Measurements from ENCODE around the gene PTGS2.

DNA sequence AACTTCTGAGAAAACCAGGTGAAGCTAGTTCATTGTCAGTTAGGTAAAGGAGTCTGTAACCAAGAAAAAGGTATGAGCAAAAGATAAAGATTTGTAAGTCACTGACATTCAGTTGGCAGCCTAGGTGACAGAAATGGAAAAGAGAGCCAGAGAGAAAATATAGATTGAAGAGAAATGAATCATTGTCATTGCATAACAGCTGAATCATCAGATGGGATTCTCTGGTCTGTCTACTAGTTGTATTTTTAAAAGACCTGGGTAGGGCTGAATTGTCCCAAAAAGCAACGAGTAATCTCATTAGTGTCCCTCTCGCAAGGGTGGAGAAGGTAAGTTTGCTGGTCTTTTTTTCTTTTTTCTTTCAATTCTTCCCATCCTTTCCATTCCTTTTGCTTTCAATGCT, 36.6 kb downstream of the PTGS2 start:
- TF ChIP-seq SP1 (IDR thresholded peaks at IDR 0.05; ENCODE audit: low read depth) (no peak), POLR2A (IDR thresholded peaks at IDR 0.05; ENCODE audit: borderline replicate concordance, extremely low read depth, insufficient read depth, insufficient read length) (no peak), RAD21 (IDR thresholded peaks at IDR 0.05; ENCODE audit: low read depth) (no peak), SIN3A (IDR thresholded peaks at IDR 0.05; ENCODE audit: low read depth) (no peak), POLR2AphosphoS5 (IDR thresholded peaks at IDR 0.05; ENCODE audit: low read depth, low read length) (no peak), ZNF274 (IDR thresholded peaks at IDR 0.05; ENCODE audit: low read depth, low read length) (no peak), FOSL1 (IDR thresholded peaks at IDR 0.05; ENCODE audit: low read depth) (0 out of 2 replicates have a peak, but pooled peaks have one; percentile 4), EZH2 (IDR thresholded peaks at IDR 0.05) (no peak), YY1 (IDR thresholded peaks at IDR 0.05; ENCODE audit: extremely low read depth, insufficient replicate concordance, low read depth, low read length) (no peak), ZFX (IDR thresholded peaks at IDR 0.05) (no peak), EZH2phosphoT487 (IDR thresholded peaks at IDR 0.05; ENCODE audit: borderline replicate concordance) (no peak)
- TF ChIP-seq, protein P1, sequence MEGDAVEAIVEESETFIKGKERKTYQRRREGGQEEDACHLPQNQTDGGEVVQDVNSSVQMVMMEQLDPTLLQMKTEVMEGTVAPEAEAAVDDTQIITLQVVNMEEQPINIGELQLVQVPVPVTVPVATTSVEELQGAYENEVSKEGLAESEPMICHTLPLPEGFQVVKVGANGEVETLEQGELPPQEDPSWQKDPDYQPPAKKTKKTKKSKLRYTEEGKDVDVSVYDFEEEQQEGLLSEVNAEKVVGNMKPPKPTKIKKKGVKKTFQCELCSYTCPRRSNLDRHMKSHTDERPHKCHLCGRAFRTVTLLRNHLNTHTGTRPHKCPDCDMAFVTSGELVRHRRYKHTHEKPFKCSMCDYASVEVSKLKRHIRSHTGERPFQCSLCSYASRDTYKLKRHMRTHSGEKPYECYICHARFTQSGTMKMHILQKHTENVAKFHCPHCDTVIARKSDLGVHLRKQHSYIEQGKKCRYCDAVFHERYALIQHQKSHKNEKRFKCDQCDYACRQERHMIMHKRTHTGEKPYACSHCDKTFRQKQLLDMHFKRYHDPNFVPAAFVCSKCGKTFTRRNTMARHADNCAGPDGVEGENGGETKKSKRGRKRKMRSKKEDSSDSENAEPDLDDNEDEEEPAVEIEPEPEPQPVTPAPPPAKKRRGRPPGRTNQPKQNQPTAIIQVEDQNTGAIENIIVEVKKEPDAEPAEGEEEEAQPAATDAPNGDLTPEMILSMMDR (IDR thresholded peaks at IDR 0.05 in 2 of 3, conservative IDR thresholded peaks at IDR 0.05 in 1 of 3; ENCODE audit: borderline replicate concordance in 1 of 3, insufficient read depth in 1 of 3, low read depth in 2 of 3, low read length in 2 of 3) = no peak
- TF ChIP-seq, protein P2, sequence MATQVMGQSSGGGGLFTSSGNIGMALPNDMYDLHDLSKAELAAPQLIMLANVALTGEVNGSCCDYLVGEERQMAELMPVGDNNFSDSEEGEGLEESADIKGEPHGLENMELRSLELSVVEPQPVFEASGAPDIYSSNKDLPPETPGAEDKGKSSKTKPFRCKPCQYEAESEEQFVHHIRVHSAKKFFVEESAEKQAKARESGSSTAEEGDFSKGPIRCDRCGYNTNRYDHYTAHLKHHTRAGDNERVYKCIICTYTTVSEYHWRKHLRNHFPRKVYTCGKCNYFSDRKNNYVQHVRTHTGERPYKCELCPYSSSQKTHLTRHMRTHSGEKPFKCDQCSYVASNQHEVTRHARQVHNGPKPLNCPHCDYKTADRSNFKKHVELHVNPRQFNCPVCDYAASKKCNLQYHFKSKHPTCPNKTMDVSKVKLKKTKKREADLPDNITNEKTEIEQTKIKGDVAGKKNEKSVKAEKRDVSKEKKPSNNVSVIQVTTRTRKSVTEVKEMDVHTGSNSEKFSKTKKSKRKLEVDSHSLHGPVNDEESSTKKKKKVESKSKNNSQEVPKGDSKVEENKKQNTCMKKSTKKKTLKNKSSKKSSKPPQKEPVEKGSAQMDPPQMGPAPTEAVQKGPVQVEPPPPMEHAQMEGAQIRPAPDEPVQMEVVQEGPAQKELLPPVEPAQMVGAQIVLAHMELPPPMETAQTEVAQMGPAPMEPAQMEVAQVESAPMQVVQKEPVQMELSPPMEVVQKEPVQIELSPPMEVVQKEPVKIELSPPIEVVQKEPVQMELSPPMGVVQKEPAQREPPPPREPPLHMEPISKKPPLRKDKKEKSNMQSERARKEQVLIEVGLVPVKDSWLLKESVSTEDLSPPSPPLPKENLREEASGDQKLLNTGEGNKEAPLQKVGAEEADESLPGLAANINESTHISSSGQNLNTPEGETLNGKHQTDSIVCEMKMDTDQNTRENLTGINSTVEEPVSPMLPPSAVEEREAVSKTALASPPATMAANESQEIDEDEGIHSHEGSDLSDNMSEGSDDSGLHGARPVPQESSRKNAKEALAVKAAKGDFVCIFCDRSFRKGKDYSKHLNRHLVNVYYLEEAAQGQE (IDR thresholded peaks at IDR 0.05; ENCODE audit: low read depth) = no peak

Measured in HCT116 (cell line).